DLD1 (cell line): ENCODE data around the gene CHCHD5.
"Not testable (repeated sequence)": the region's sequence is repeated elsewhere in the genome, so short reads cannot be mapped to it uniquely, and the experiment has no call there.

ENCODE experiments used
- in situ Hi-C: cut with HindIII; loops from 2 replicates; pipeline ENCODE4 v1.10.0; 2017; ENCODE audit warnings: low sequenced_read_pairs

CHCHD5 gene

DNA sequence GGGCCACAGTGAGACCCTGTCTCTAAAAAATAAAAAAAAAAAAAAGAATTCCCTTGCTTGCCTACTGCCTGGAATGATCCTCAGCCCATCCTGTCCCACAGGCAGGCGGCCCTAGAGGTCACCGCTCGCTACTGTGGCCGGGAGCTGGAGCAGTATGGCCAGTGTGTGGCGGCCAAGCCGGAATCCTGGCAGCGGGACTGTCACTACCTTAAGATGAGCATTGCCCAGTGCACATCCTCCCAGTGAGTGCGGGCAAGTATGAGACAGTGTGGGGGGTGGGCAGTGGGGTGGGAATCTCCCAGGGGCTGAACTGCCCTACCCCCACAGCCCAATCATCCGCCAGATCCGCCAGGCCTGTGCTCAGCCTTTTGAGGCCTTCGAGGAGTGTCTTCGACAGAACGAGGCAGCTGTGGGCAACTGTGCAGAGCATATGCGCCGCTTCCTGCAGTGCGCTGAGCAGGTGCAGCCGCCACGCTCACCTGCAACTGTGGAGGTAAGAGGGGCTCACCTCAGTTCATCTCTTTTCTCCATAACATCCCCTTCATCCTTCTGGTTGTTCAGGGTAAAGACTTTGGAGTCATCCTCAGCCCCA lies 1.6 kb downstream of the CHCHD5 start:
- in situ Hi-C loops: no loop called here

DNA sequence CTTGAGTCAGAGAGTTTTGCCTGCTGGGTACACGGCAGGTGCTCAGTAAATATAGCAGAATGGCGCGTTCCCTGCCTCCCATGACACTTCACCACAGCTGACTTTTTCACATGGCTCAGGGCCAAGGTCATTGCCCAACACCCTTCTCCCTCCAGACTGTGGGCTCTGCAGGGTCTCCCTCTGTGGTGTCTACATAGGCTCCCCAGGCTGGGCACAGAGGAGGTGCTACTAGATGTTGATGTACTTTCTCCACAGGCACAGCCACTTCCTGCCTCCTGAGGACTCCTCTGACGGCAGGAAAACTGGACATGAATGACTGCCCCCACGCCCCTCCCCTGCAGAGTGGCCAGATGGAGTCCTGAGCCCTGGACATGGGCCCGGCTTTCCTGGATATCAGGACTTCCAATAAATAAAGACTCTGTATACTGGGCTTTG lies 4.2 kb downstream of the CHCHD5 start:
- in situ Hi-C loops: no loop called here

DNA sequence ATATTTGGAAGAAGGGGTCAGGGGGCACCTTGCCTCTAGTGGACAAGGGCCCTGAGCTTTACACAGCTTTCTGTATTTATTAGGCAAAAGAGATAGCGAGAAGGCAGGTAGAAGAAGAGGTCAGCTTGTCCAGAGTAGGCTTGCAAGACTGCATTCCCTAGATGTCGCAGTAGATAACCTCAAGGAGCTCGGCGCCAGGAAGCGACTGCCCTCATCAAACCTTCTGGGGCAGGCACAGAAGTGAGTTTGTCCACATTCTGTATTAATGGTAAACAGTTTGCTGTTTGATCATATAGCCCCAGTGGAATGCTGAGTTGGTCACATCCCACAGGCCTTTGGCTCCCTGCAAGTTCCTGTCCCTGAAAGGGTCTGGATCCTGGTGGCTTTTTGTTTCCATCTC lies 7.0 kb downstream of the CHCHD5 start:
- in situ Hi-C loops: no loop called here

DNA sequence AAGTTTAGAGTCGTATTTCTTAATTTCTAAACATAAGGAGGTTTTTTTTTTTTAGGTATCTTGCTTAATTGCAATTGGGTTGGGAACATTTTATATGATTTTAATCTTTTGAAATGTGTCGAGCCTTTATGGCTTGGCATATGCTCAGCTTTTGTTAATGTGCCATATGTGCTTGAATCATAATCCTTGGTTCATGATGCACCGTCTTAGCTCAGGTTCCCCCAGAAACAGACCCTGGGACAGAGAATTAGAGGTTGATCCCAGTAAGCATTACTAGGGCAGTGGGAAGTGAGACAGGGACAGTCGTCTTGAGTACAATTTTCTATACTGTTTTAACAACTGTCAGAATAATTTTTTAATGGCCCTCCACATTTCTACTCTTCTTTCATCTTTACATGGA lies 9.3 kb downstream of the CHCHD5 start:
- in situ Hi-C loops: no loop called here

DNA sequence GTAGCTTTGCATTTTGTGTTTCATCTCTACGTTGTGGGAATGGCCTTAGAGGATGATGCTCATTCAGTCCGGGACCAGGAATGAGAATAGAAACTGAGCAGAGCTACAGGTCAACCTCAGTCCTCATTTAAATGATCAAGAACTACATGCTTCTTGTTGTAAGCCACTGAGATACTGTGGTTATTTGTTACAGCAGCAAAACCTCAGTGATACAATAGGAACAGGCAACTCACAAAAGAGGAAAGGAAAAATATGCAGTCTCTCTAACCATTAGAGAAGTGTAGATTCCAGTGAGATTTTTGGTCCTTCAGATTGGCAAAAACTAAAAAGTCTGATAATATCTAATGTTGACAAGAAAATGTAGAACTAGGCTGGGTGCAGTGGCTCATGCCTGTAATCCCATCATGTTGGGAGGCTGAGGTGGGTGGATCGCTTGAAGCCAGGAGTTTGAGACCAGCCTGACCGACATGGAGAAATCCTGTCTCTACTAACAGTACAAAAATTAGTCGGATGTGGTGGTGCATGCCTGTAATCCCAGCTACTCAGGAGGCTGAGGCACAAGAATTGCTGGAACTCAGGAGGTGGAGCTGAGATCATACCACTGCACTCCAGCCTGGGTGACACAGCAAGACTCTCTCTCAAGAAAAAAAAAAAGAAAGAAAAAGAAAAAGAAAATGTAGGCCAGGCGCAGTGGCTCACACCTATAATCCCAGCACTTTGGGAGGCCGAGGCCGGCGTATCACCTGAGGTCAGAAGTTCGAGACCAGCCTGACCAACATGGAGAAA lies 13.3 kb downstream of the CHCHD5 start:
- in situ Hi-C loops: no loop called here

DNA sequence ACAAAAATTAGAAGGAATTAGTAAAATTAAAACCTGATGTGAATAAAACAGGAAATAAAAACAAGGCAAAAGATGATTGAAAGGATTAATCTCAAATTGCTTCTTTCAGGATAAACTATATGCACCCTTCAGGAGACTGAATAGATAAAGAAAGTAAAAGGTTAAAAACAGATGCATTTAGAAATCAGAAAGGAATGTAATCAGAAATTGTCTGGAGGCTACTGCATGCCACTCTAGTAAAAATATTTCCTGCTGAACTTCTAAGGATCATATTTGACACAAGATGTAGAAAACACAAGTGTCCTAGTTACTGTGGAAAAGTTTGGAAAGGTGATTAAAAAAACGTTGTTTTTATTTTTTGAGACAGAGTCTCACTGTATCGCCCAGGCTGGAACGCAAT lies 16.2 kb downstream of the CHCHD5 start:
- in situ Hi-C loops: no loop called here

DNA sequence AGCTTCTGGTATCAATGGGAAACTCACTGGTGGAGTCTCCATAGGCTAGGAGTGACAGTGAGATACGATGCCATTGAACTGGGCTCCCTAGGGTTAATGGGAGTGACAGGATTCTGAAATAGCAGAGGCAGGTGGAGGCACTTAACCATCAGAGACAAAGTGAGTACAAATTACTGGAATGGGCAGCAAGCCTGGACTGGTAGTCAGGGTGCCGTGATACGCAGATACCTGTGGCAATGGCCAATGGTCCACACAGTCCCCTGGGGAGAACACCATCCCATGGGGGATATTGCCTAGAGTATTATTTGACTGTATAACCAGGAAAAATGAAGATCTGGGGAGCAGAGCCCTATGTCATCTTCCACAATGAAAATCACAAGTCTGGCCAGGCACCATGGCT lies 17.3 kb downstream of the CHCHD5 start:
- in situ Hi-C loops: no loop called here

DNA sequence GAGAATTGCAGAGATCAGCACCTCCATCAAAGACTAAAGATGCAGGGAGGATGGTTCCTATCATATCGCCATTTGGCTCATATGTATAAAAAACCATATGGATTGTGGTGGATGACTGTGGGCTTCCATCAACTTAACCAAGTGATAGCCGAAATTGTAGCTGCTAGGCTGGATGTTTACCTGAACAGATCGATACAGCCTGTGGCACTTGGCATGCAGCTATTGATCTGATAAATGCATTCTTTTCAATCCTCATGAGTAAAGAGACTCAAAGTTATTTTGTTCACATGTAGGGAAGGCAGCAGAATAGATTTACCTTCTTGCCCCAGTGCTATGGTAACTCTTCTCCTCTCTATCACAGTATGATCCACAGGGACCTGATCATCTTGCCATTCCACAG lies 18.5 kb downstream of the CHCHD5 start:
- in situ Hi-C loops: no loop called here

DNA sequence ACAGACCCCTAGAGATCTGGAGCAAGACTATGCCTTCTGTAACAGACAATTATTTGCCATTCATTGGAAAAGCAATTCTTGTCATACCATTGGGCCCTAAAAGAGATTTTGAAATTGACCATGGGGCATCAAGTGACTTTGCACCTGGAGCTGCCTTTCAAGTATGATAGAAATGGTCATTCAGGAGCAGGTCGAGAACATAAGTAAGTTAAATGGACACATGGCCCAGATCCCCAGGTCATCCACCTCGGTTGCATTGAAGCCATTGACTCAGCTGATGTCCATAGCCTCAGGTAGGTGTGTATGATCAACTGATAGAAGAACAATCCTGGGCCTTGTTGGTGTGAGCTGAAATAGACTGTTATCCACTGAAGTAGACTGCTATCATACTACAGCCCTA lies 19.3 kb downstream of the CHCHD5 start:
- in situ Hi-C loops: no loop called here

DNA sequence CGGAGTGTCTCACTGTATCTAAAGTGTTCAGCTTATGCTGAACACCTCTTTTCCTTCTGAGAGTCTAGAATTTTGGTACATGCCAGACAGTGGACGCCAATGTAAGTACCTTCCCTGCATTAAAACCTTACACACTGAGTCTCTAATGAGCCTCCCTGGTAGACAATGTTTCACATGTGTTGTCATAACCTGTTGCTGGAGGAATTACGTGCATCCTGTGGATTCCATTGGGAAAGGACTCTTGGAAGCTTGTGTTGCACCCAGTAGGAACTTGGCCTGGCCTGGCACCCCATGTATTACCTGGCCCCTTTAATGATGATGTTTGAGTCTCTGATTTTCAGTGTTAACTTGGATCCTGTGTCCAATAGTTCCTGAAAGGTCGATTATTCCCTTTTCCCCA lies 20.5 kb downstream of the CHCHD5 start:
- in situ Hi-C loops: no loop called here

DNA sequence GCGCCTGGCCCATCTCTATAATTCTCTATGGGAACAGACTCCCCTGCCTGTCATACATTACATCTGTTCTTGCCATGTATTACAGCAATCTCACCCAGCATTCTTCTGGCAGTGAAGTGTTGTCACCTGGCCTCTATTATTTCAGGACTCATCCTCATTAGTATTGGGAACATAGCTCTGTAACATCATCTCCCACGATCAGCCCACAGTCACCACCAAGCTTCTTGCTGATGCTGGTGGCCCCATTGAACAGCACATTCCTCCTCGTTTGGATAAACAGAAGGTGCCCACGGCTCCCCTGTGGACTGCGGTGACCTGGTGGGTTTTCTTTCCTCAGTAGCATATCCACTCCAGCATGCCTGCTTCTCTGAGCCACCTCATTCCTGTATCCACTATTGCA lies 21.5 kb downstream of the CHCHD5 start:
- in situ Hi-C loops: no loop called here

DNA sequence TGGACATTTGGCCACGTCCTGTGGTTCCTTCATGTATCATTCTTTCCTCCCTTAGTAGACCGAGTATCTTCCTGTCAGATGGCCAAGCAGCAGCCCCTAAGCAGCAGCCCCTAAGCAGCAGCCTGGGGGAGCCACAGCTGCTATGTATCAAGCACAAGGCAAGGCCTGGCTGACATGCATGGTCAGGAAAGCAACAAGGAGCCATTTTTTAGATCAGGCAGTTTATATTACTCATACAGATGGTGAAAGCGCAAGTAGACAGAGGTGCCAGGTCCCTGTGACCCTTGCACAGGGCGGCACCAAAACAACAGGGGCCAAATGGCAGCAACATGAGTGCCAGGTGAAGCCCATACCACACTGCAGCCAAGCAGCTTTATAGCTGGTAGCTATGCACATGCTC lies 22.1 kb downstream of the CHCHD5 start:
- in situ Hi-C loops: no loop called here

DNA sequence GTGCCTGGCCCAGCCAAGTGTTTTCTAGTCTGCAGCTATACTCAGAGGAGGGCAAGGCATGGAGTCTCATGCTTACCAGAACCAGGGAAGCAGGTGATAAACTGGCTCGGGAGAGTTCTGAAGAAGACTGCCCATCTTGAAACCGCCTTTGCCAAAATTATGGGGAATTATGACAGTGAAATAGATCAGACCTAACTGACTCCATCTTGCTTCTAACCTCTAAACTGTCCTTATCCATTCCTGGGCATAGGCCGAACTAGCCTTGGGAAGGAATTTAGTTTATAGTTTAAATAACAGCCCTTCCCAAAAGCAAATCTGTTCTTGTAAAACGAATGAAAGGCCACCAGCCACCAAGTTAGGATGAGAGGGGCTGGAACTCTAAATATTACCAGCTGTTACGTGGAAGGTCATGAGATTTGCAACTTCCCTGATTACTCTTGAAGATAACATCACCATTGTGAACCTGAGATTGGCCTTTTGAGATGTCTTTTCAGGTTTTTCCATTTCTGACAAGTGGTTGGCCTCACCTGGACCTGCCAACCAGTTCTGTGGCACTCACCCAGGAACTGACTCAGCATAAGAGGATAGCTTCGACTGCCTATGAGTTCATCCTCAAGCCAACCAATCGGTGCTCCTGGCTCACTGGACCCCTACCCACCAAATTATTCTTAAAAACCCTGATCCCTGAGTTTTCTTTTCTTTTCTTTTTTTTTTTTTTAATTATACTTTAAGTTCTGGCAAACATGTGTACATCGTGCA lies 23.4 kb downstream of the CHCHD5 start:
- in situ Hi-C loops: no loop called here

DNA sequence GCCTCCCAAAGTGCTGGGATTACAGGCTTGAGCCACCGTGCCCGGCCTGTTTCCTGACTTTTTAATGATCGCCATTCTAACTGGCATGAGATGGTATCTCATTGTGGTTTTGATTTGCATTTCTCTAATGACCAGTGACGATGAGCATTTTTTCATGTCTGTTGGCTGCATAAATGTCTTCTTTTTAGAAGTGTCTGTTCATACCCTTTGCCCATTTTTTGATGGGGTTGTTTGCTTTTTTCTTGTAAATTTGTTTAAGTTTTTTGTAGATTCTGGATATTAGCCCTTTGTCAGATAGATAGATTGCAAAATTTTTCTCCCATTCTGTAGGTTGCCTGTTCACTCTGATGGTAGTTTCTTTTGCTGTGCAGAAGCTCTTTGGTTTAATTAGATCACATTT lies 24.9 kb downstream of the CHCHD5 start:
- in situ Hi-C loops: not testable (repeated sequence)

DNA sequence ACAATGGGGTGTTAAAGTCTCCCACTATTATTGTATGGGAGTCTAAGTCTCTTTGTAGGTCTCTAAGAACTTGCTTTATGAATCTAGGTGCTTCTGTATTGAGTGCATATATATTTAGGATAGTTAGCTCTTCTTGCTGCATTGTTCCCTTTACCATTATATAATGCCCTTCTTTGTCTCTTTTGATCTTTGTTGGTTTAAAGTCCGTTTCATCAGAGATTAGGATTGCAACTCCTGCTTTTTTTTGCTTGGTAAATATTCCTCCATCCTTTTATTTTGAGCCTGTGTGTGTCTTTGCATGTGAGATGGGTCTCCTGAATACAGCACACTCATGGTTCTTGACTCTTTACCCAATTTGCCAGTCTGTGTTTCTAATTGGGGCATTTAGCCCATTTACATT lies 27.9 kb downstream of the CHCHD5 start:
- in situ Hi-C loops: not testable (repeated sequence)

DNA sequence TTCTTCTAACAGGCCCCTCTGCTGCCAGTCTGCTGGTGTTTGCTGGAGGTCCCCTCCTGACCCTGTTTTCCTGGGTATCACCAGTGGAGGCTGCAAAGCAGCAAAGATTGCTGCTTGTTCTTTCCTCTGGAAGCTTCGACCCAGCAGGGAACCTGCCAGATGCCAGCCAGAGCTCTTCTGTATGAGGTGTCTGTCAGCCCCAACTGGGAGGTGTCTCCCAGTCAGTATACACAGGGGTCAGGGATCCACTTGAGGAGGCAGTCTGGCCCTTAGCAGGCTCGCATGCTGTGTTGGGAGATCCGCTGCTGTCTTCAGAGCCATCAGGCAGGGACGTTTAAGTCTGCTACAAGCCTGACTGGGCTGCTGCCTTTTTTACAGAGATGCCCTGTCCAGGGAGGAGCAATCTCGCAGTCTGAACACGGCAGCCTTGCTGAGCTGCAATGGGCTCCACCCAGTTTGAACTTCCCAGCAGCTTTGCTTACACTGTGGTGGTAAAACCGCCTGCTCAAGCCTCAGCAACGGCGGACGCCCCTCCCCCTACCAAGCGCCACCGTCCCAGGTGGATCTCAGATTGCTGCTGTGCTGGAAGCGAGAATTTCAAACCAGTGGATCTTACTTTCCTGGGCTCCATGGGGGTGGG lies 29.9 kb downstream of the CHCHD5 start:
- in situ Hi-C loops: no loop called here

DNA sequence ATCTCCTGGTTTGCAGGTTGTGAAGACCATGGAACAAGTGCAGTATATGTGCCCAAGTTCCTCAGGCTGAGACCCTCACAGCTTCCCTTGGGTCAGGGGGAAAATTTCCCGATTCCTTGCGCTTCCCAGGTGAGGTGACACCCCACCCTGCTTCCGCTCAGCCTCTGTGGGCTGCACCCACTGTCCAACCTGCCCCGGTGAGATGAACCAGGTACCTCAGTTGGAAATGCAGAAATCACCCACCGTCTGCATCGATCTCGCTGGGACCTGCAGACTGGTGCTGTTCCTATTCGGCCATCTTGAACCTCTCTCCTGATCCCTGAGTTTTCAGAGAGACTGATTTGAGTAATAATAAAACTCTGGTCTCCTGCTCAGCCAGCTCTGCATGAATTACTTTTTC lies 30.6 kb downstream of the CHCHD5 start:
- in situ Hi-C loops: no loop called here

DNA sequence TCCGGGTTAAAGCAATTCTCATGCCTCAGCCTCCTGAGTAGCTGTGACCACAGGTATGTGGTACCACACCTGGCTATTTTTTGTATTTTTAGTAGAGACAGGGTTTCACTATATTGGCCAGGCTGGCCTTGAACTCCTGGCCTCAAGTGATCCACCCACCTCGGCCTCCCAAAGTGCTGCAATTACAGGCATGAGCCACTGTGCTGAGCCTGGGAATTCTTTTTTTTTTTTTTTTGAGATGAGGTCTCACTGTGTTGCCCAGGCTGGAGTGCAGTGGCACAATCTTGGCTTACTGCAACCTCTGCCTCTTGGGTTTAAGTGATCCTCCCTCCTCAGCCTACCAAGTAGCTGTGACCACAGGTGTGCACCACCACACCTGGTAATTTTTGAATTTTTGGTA lies 31.4 kb downstream of the CHCHD5 start:
- in situ Hi-C loops: not testable (repeated sequence)

DNA sequence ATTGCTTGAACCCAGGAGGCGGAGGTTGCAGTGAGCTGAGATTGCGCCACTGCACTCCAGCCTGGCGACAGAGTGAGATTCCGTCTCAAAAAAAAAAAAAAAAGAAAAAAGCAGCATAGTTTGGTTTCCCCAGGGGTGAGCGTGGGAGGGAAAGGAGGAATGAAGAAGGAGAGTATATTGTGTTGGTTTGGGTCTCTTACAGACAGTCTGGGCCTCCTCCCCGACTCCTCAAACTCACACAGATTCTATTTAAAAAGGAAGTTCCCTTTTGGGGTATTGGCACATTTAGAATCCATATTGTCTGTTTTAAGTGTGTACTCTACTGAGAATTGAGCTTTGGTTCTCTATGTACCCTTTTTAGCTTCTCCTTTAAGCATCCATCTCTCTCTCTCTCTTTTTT lies 34.0 kb downstream of the CHCHD5 start:
- in situ Hi-C loops: no loop called here

DNA sequence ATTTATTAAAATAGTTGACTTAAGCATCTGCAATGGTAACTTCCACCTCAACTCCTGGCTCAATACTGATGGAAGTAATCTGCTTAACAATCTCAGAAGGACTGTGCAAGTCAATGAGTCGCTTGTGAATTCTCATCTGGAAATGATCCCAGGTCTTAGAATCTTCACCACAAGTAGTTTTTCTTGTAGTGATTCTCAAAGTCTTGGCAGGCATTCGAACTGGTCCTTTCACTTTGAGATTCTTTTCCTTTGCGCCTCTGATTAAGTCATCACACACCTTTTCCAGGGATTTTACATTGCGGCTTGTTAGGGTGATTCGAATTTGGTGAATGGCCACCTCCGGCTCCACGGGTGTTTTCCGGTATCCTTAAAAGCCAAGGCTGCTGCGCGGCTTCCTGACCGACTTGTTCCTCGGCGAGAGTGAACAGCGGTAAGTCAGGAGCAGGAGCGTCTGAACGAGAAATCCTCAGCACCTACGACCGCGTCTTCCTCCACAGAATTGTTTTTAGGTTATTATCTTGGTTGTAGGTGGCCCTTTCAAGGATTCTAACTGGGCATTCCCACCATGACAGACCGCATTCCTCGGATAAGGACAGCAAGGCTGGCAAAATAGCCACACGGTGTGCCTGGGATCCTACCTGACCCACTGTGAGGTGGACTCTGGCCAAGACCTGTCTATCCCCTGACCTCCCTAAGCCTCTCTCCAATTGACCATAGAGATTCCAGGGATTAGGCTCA lies 37.5 kb downstream of the CHCHD5 start:
- in situ Hi-C loops: no loop called here

DNA sequence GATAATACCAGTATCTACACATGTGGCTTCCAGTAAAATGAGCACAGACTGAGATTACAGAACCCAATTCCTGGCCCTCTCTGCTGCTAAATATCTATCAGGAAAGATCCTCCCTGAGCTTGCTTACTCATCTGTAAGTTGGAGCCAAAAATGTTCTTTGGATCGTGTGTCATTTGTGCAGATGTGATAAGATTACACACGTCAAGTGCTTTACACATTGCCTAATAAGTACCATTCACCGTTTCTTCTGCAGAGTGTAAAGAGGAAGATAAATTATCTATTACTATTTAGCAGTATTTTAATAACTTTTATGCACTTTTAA lies 38.1 kb downstream of the CHCHD5 start:
- in situ Hi-C loops: no loop called here
